Adrenal gland (tissue), 5 donors: Measurements from ENCODE around the gene OR56A5.

ENCODE experiments used
- CTCF ChIP-seq, 6 experiments: fragments of 450-650 bp in 4 of 6; fragments of 200-600 bp in 2 of 6; sonication (generic) in 1 of 6; IDR thresholded peaks; 1 replicate in 5 of 6; 2 replicates in 1 of 6; pipeline versions ENCODE4 v1.5.1 to v1.8.0; 2016 to 2021; ENCODE audit warnings: antibody characterized with exemption in 6 of 6, mild to moderate bottlenecking in 2 of 6, moderate library complexity in 1 of 6
- POLR2A ChIP-seq, 2 donors: fragments of 450-650 bp; IDR thresholded peaks; one replicate each; pipeline ENCODE4 v1.6.1; 2017; ENCODE audit warnings: antibody characterized with exemption in 2 of 2, mild to moderate bottlenecking in 2 of 2, moderate library complexity in 1 of 2
- donor health status: DM: no; HTN: no; CAD: no.

GRCh38 chr11:5986885-5987284, 18.6 kb upstream of the OR56A5 start, which contains the start of gene OR52L1:
- TF ChIP-seq CTCF (IDR thresholded peaks at IDR 0.05) (no peak), POLR2A (IDR thresholded peaks at IDR 0.05) (no peak)
